Panc1 (cell line): Measurements from ENCODE around the gene AGPAT3. TPM values are rescaled to one million over a fixed set of nuclear protein-coding genes. Genes with fewer than 3 reads are reported as not detected.

Source experiments
- ATAC-seq: fragments of 200-7000 bp; cut with Tn5 transposase; 2 replicates; pipeline ENCODE4 v1.9.1; 2020; ENCODE audit warnings: mild to moderate bottlenecking, moderate library complexity
- BruUV-seq: library from RNA; stranded (reverse); fragments of 400-500 nt; replicated peaks from 2 replicates; lab custom pipeline; 2021; lab: Mats Ljungman, UMichigan
- CTCF ChIA-PET: fragments of 300-600 bp; sonication (Branson Sonifier 250); formaldehyde crosslinking; loops from one replicate; lab custom pipeline; 2022; ENCODE audit warnings: antibody characterized with exemption; lab: Charles Lee
- POLR2A ChIA-PET: fragments of 300-600 bp; sonication (Branson Sonifier 250); formaldehyde crosslinking; loops from one replicate; lab custom pipeline; 2022; ENCODE audit warnings: antibody characterized with exemption; lab: Charles Lee
- DNase-seq: peaks from one replicate; pipeline ENCODE4 v3.0.0-alpha.2; 2010; ENCODE audit warnings: low read depth, low spot score
- H3K27ac ChIP-seq: 2 replicates; pipeline ENCODE4 v1.5.1; 2011; ENCODE audit warnings: mild to moderate bottlenecking, low read length, inconsistent platforms
- H3K27me3 ChIP-seq: fragments of 200-500 bp; sonication (Bioruptor generic); 2 replicates; pipeline ENCODE4 v1.6.0; 2014; ENCODE audit warnings: low read length, inconsistent platforms; ENCODE audit not compliant: control insufficient read depth, insufficient read depth
- H3K36me3 ChIP-seq: fragments of 200-500 bp; sonication (Bioruptor generic); 2 replicates; pipeline ENCODE4 v1.5.1; 2014; ENCODE audit warnings: inconsistent platforms, mild to moderate bottlenecking, low read length, moderate library complexity; ENCODE audit not compliant: control insufficient read depth, insufficient read depth
- H3K4me1 ChIP-seq: 2 replicates; pipeline ENCODE4 v1.5.1; 2011; ENCODE audit warnings: inconsistent platforms, mild to moderate bottlenecking, low read length, moderate library complexity; ENCODE audit not compliant: control insufficient read depth, insufficient read depth
- H3K4me3 ChIP-seq, 2 experiments: 2 replicates each; pipeline ENCODE4 v1.5.1; 2011 to 2012; ENCODE audit warnings: low read depth in 2 of 2, low read length in 2 of 2, mild to moderate bottlenecking in 2 of 2, inconsistent platforms in 1 of 2, moderate library complexity in 1 of 2
- H3K9me3 ChIP-seq: fragments of 200-500 bp; sonication (Bioruptor generic); 2 replicates; pipeline ENCODE4 v1.5.1; 2014; ENCODE audit warnings: low read depth, mild to moderate bottlenecking, inconsistent platforms, low read length, moderate library complexity; ENCODE audit not compliant: control insufficient read depth, insufficient read depth
- CTCF ChIP-seq: fragments of 450-650 bp; IDR thresholded peaks from 2 replicates; pipeline ENCODE4 v1.5.1; 2017; ENCODE audit warnings: mild to moderate bottlenecking
- POLR2AphosphoS5 ChIP-seq: IDR thresholded peaks from 2 replicates; pipeline ENCODE4 v1.6.1; 2012; ENCODE audit warnings: mild to moderate bottlenecking, low read depth, low read length, moderate library complexity
- REST ChIP-seq, 2 experiments: IDR thresholded peaks; 2 replicates each; pipeline ENCODE4 v1.6.1; 2011 to 2012; ENCODE audit warnings: low read depth in 2 of 2, control low read depth in 1 of 2, low read length in 1 of 2, mild to moderate bottlenecking in 1 of 2, moderate library complexity in 1 of 2; ENCODE audit not compliant: insufficient read depth in 1 of 2
- SIN3A ChIP-seq: IDR thresholded peaks from 2 replicates; pipeline ENCODE4 v1.6.1; 2012; ENCODE audit warnings: low read depth, mild to moderate bottlenecking, low read length, moderate library complexity, borderline replicate concordance; ENCODE audit not compliant: insufficient read depth
- TCF7L2 ChIP-seq: IDR thresholded peaks from 2 replicates; pipeline ENCODE4 v1.6.1; 2011; ENCODE audit warnings: mild to moderate bottlenecking, low read depth, low read length, inconsistent platforms
- in situ Hi-C: cut with HindIII; loops from 2 replicates; pipeline ENCODE4 v1.10.0; 2016; ENCODE audit warnings: low sequenced_read_pairs, low pct_unique_long_range_greater_than_20kb
- intact Hi-C: fragments of 100-400 bp; cut with micrococcal nuclease; formaldehyde crosslinking; loops from one replicate; pipeline ENCODE4 v1.10.0; 2022; ENCODE audit not compliant: unreplicated experiment
- total RNA-seq: library from RNA; stranded (reverse); gene quantifications from one replicate; pipeline ENCODE4 v1.2.1, GENCODE V29; 2021; ENCODE audit not compliant: unreplicated experiment

The AGPAT3 gene
- total RNA-seq, 1 experiment from 2014 or later, result 40.1 TPM

GRCh38 chr21:43987509-43987908, 122.5 kb downstream of the AGPAT3 start:
- BruUV-seq, result no TSS peak
- no peak overlapping the region for H3K27ac ChIP-seq
- ChIA-PET POLR2A (no interaction called here), CTCF (interaction anchor here (1.0 kb wide), 1 partner anchor 12 kb away, joined by 5 read pairs; no protein-coding TSS in a partner anchor)
- DNase-seq (no peak), ATAC-seq (no peak)
- H3K36me3 ChIP-seq, result no peaks in the 10 kb centered on the region
- no peak for TF ChIP-seq SIN3A
- TF ChIP-seq TCF7L2, result no peak
- no peak for TF ChIP-seq POLR2AphosphoS5
- TF ChIP-seq REST (IDR thresholded peaks at IDR 0.05; ENCODE audit: insufficient read depth in 1 of 2, low read depth in 2 of 2, low read length in 1 of 2), result no peak
- no peak for TF ChIP-seq CTCF
- intact Hi-C loops (no loop called here), in situ Hi-C loops (no loop called here)
- H3K27me3 ChIP-seq, result no peaks in the 10 kb centered on the region
- no peaks in the 10 kb centered on the region for H3K4me1 ChIP-seq
- no peaks in the 10 kb centered on the region for H3K9me3 ChIP-seq
- H3K4me3 ChIP-seq, result no peak overlapping the region

GRCh38 chr21:43988016-43988415, 123.0 kb downstream of the AGPAT3 start:
- ATAC-seq, result no peak
- Histone ChIP-seq H3K27me3 (no peaks in the 10 kb centered on the region), H3K9me3 (no peaks in the 10 kb centered on the region), H3K36me3 (no peaks in the 10 kb centered on the region), H3K4me3 (no peak overlapping the region), H3K4me1 (no peaks in the 10 kb centered on the region), H3K27ac (no peak overlapping the region)
- intact Hi-C loops, result no loop called here
- no peak for TF ChIP-seq POLR2AphosphoS5
- no peak for TF ChIP-seq CTCF
- no TSS peak for BruUV-seq
- DNase-seq, result no peak
- POLR2A ChIA-PET, result no interaction called here
- CTCF ChIA-PET, result interaction anchor here (1.0 kb wide), 1 partner anchor 13 kb away, joined by 5 read pairs; no protein-coding TSS in a partner anchor
- in situ Hi-C loops, result no loop called here
